IMR-90 (cell line): Measurements from ENCODE around the gene MDP1. TPM values are rescaled to one million over a fixed set of nuclear protein-coding genes. Genes with fewer than 3 reads are reported as not detected.

Experiments
- ATAC-seq: fragments of 200-7000 bp; cut with Tn5 transposase; 2 replicates; pipeline ENCODE4 v1.9.1; 2020; ENCODE audit warnings: low read depth, mild to moderate bottlenecking, moderate library complexity
- BruUV-seq: library from RNA; stranded (reverse); fragments of 400-500 nt; replicated peaks from 2 replicates; lab custom pipeline; 2021; lab: Mats Ljungman, UMichigan
- CTCF ChIA-PET: fragments of 300-600 bp; formaldehyde crosslinking; extraction: SDS; loops from one replicate; lab custom pipeline; 2021; ENCODE audit warnings: antibody characterized with exemption; lab: Yijun Ruan, JAX
- POLR2A ChIA-PET: fragments of 300-600 bp; sonication (Branson Sonifier 250); formaldehyde crosslinking; loops from one replicate; lab custom pipeline; 2022; ENCODE audit warnings: antibody characterized with exemption; ENCODE audit not compliant: unreplicated experiment; lab: Charles Lee
- DNase-seq: peaks from one replicate; pipeline ENCODE4 v3.0.0; 2013
- H2AFZ ChIP-seq: replicated peaks from 2 replicates; pipeline ENCODE3; 2013; ENCODE audit warnings: low read length, mild to moderate bottlenecking; ENCODE audit not compliant: poor library complexity
- H2AK5ac ChIP-seq: 2 replicates; pipeline ENCODE4 v1.6.1; 2013; ENCODE audit warnings: low read depth, low read length, inconsistent platforms
- H2AK9ac ChIP-seq: replicated peaks from 2 replicates; pipeline ENCODE3; 2013; ENCODE audit warnings: mild to moderate bottlenecking, low read depth, low read length, moderate library complexity; ENCODE audit not compliant: poor library complexity
- H2BK120ac ChIP-seq: 2 replicates; pipeline ENCODE4 v1.6.1; 2013; ENCODE audit warnings: low read depth, low read length, inconsistent platforms
- H2BK15ac ChIP-seq: 3 replicates; pipeline ENCODE4 v1.6.1; 2013; ENCODE audit warnings: low read depth, low read length, inconsistent platforms
- H2BK20ac ChIP-seq: 2 replicates; pipeline ENCODE4 v1.6.1; 2013; ENCODE audit warnings: low read depth, mild to moderate bottlenecking, inconsistent platforms, low read length, moderate library complexity
- H2BK5ac ChIP-seq: 2 replicates; pipeline ENCODE4 v1.6.1; 2013; ENCODE audit warnings: mild to moderate bottlenecking, low read depth, low read length, inconsistent platforms; ENCODE audit not compliant: poor library complexity, severe bottlenecking
- H3K14ac ChIP-seq: replicated peaks from 2 replicates; pipeline ENCODE4 v1.6.1; 2013; ENCODE audit warnings: low read depth, low read length, inconsistent platforms
- H3K18ac ChIP-seq: 2 replicates; pipeline ENCODE4 v1.6.1; 2013; ENCODE audit warnings: low read depth, low read length, control low read depth
- H3K23ac ChIP-seq: 2 replicates; pipeline ENCODE4 v1.6.1; 2013; ENCODE audit warnings: low read depth, low read length, inconsistent platforms
- H3K27ac ChIP-seq: 2 replicates; pipeline ENCODE4 v1.5.1; 2013; ENCODE audit warnings: mild to moderate bottlenecking, control low read depth, low read length; ENCODE audit not compliant: insufficient read depth
- H3K27me3 ChIP-seq: 2 replicates; pipeline ENCODE4 v1.6.1; 2013; ENCODE audit warnings: low read length; ENCODE audit not compliant: control insufficient read depth, insufficient read depth
- H3K36me3 ChIP-seq: 2 replicates; pipeline ENCODE4 v1.6.1; 2013; ENCODE audit warnings: low read length, mixed read lengths; ENCODE audit not compliant: control insufficient read depth, insufficient read depth
- H3K4ac ChIP-seq: 2 replicates; pipeline ENCODE4 v1.6.1; 2013; ENCODE audit warnings: low read depth, low read length, inconsistent platforms
- H3K4me1 ChIP-seq: 2 replicates; pipeline ENCODE4 v1.6.1; 2013; ENCODE audit warnings: low read length, mixed read lengths; ENCODE audit not compliant: control insufficient read depth, insufficient read depth
- H3K4me2 ChIP-seq: 2 replicates; pipeline ENCODE4 v1.6.1; 2013; ENCODE audit warnings: low read depth, mild to moderate bottlenecking, control low read depth, low read length, moderate library complexity
- H3K4me3 ChIP-seq: 2 replicates; pipeline ENCODE4 v1.5.1; 2013; ENCODE audit warnings: low read depth, mild to moderate bottlenecking, control low read depth, low read length, moderate library complexity; ENCODE audit not compliant: insufficient read depth
- H3K56ac ChIP-seq: 2 replicates; pipeline ENCODE4 v1.6.1; 2013; ENCODE audit warnings: low read length, inconsistent platforms; ENCODE audit not compliant: insufficient read depth; ENCODE audit errors: extremely low read depth
- H3K79me1 ChIP-seq, 2 experiments: 2 replicates each; pipeline ENCODE4 v1.6.1; 2013; ENCODE audit warnings: low read length in 2 of 2, inconsistent platforms in 1 of 2, low read depth in 1 of 2
- H3K9ac ChIP-seq: 2 replicates; pipeline ENCODE4 v1.6.1; 2013; ENCODE audit warnings: low read depth, low read length, control low read depth
- H3K9me1 ChIP-seq: 2 replicates; pipeline ENCODE4 v1.6.1; 2013; ENCODE audit warnings: low read length, inconsistent platforms; ENCODE audit not compliant: insufficient read depth
- H3K9me3 ChIP-seq: 2 replicates; pipeline ENCODE4 v1.6.1; 2013; ENCODE audit warnings: low read length; ENCODE audit not compliant: control insufficient read depth, insufficient read depth
- H4K20me1 ChIP-seq: 2 replicates; pipeline ENCODE4 v1.6.1; 2013; ENCODE audit warnings: low read length, inconsistent platforms; ENCODE audit not compliant: insufficient read depth
- H4K5ac ChIP-seq: 2 replicates; pipeline ENCODE4 v1.6.1; 2013; ENCODE audit warnings: mild to moderate bottlenecking, low read depth, low read length, control low read depth
- H4K8ac ChIP-seq, 2 experiments: 2 replicates each; pipeline ENCODE4 v1.6.1; 2013; ENCODE audit warnings: low read depth in 2 of 2, low read length in 2 of 2, control low read depth in 1 of 2, inconsistent platforms in 1 of 2
- H4K91ac ChIP-seq: 2 replicates; pipeline ENCODE4 v1.6.1; 2013; ENCODE audit warnings: low read depth, low read length, inconsistent platforms; ENCODE audit not compliant: insufficient read depth
- MAZ ChIP-seq: IDR thresholded peaks from 2 replicates; pipeline ENCODE4 v1.6.1; 2012; ENCODE audit warnings: low read depth, mild to moderate bottlenecking, low read length, improper control_type of control experiment, moderate library complexity, borderline replicate concordance
- POLR2A ChIP-seq: IDR thresholded peaks from 2 replicates; pipeline ENCODE4 v1.6.1; 2012; ENCODE audit warnings: mild to moderate bottlenecking, low read depth, low read length
- WGBS, 2 experiments: methylation state at CpG; one replicate each; pipeline versions ENCODE4 v1.1.5 to v1.1.7; 2013; ENCODE audit warnings: missing lambda C conversion rate in 2 of 2; ENCODE audit not compliant: insufficient read length in 1 of 2; ENCODE audit errors: extremely low coverage in 2 of 2; 5-methylcytosine and 5-hydroxymethylcytosine counted together
- dilution Hi-C: fragments of 300-500 bp; cut with HindIII; formaldehyde crosslinking; loops from one replicate; pipeline ENCODE4 v1.14.3; 2018; ENCODE audit warnings: low sequenced_read_pairs; ENCODE audit not compliant: unreplicated experiment
- in situ Hi-C: fragments of 300-500 bp; cut with MboI; formaldehyde crosslinking; loops from 3 replicates; pipeline ENCODE4 v1.14.3; 2019; ENCODE audit warnings: low sequenced_read_pairs, inconsistent platforms, mixed read lengths
- intact Hi-C: fragments of 100-400 bp; cut with micrococcal nuclease; formaldehyde crosslinking; loops from 2 replicates; pipeline ENCODE4 v1.10.0; 2022
- polyA plus RNA-seq, 3 experiments: library from polyadenylated mRNA; depleted of rRNA; stranded (reverse); fragments of >200 nt; gene quantifications; 2 replicates each; pipeline ENCODE4 v1.2.3, GENCODE V29; 2012; ENCODE audit warnings: low replicate concordance in 1 of 3
- total RNA-seq: library from RNA; depleted of rRNA; stranded (reverse); fragments of >200 nt; gene quantifications from 2 replicates; pipeline ENCODE4 v1.2.3, GENCODE V29; 2012

MDP1 gene
- total and polyA plus RNA-seq, 2 of the 4 experiments (the other 2 are of a cell fraction): 15.1 to 17.8 TPM

- Histone ChIP-seq H3K18ac (peak within 1 kb of the TSS; percentile 67), H4K20me1 (no peaks in the 10 kb centered on the region), H4K8ac (peak within 1 kb of the TSS; percentile 98 to 100), H2AFZ (peak within 1 kb of the TSS; percentile 100), H3K4ac (peak within 1 kb of the TSS; percentile 98), H3K4me2 (peak within 1 kb of the TSS; percentile 98), H3K23ac (peak within 1 kb of the TSS; percentile 98), H2AK9ac (peak within 1 kb of the TSS; percentile 99), H3K9me1 (peaks cover 16% of the 10 kb centered on the region), H3K36me3 (peaks cover 22% of the 10 kb centered on the region), H3K4me1 (peaks cover 8% of the 10 kb centered on the region), H3K14ac (peak within 1 kb of the TSS; percentile 99), H2AK5ac (peak within 1 kb of the TSS; percentile 97), H2BK15ac (peak within 1 kb of the TSS; percentile 79), H2BK120ac (peak within 1 kb of the TSS; percentile 96), H3K9me3 (no peaks in the 10 kb centered on the region), H2BK20ac (peak within 1 kb of the TSS; percentile 78; the same call in 1 of the 2 replicates), H3K27me3 (no peaks in the 10 kb centered on the region), H3K27ac (peak within 1 kb of the TSS; percentile 91), H2BK5ac (peak within 1 kb of the TSS; percentile 92), H4K91ac (peak within 1 kb of the TSS; percentile 97), H3K56ac (peak within 1 kb of the TSS; percentile 97), H3K9ac (peak within 1 kb of the TSS; percentile 91), H4K5ac (peak within 1 kb of the TSS; percentile 92), H3K4me3 (peak within 1 kb of the TSS; percentile 56), H3K79me1 (peaks cover 47 to 84% of the 10 kb centered on the region in 2 experiments)
- 10% methylated on average over 9 of the region's 38 CpGs; no CpG with 5 or more reads in 1 of the 2 experiments for WGBS, 2 experiments
- in situ Hi-C loops: loop anchor here (10.0 kb wide), 1 partner anchor 202 kb away; no protein-coding TSS in a partner anchor
- no peak for TF ChIP-seq MAZ
- TF ChIP-seq POLR2A: 0 out of 2 replicates have a peak, but pooled peaks have one; percentile 1
- BruUV-seq: TSS peak; percentile 67
- intact Hi-C loops: loop anchor here (1.0 kb wide), 1 partner anchor 17 kb away; the partner anchor contains the start of gene MDP1
- ATAC-seq: peak; percentile 67
- DNase-seq: no peak
- dilution Hi-C loops: no loop called here
- CTCF ChIA-PET: no interaction called here
- POLR2A ChIA-PET: interaction anchor here (1.2 kb wide), 1 partner anchor 10 kb away, joined by 3 read pairs; the partner anchor contains the start of gene TINF2
Observed at GRCh38 chr14:24232645-24233537, 17.0 kb upstream of the MDP1 start, which contains the start of gene GMPR2. TSS of gene GMPR2 (plus strand) at chr14:24232929. CDS start at chr14:24233254, 325 bp downstream.
